Glutamatergic neuron (in vitro differentiated cells): ENCODE results near the gene GATA6. TPM values are rescaled to one million over a fixed set of nuclear protein-coding genes. Genes with fewer than 3 reads are reported as not detected.

Source experiments
- DNase-seq: peaks from one replicate; pipeline ENCODE4 v3.0.0; 2022
- H3K27ac Mint-ChIP-seq: one replicate; pipeline ENCODE4 v1.8.0; 2020; ENCODE audit warnings: mild to moderate bottlenecking, mixed read lengths, inconsistent platforms; ENCODE audit not compliant: unreplicated experiment
- H3K27me3 Mint-ChIP-seq: one replicate; pipeline ENCODE4 v1.8.0; 2020; ENCODE audit warnings: mild to moderate bottlenecking, moderate library complexity, mixed read lengths, inconsistent platforms; ENCODE audit not compliant: unreplicated experiment
- H3K36me3 Mint-ChIP-seq: one replicate; pipeline ENCODE4 v1.8.0; 2020; ENCODE audit warnings: mild to moderate bottlenecking, mixed read lengths, inconsistent platforms; ENCODE audit not compliant: unreplicated experiment
- H3K4me1 Mint-ChIP-seq: one replicate; pipeline ENCODE4 v1.8.0; 2020; ENCODE audit warnings: mild to moderate bottlenecking, low read depth, mixed read lengths, inconsistent platforms; ENCODE audit not compliant: unreplicated experiment
- H3K4me3 Mint-ChIP-seq: one replicate; pipeline ENCODE4 v1.8.0; 2020; ENCODE audit warnings: mild to moderate bottlenecking, mixed read lengths, inconsistent platforms; ENCODE audit not compliant: unreplicated experiment
- H3K9me3 Mint-ChIP-seq: one replicate; pipeline ENCODE4 v1.8.0; 2020; ENCODE audit warnings: mild to moderate bottlenecking, moderate library complexity, mixed read lengths, inconsistent platforms; ENCODE audit not compliant: unreplicated experiment
- CTCF ChIP-seq: fragments of 200-600 bp; sonication (generic); IDR thresholded peaks from one replicate; pipeline ENCODE4 v1.5.0; 2021; ENCODE audit not compliant: partially characterized antibody, unreplicated experiment
- total RNA-seq: library from RNA; stranded (reverse); fragmentation: NEBNext Ultra II Directional; extraction: Animal tissue kit (Norgen Biotek cat#: 25700); gene quantifications from one replicate; pipeline ENCODE4 v1.2.1, GENCODE V29; 2021; ENCODE audit not compliant: unreplicated experiment

The GATA6 gene
- total RNA-seq, 1 donor from 2014 or later, result 0.42 TPM

GRCh38 chr18:22149710-22150109, 19.7 kb upstream of the GATA6 start:
- DNase-seq, result no peak
- TF ChIP-seq CTCF, result no peak
- Mint-ChIP-seq H3K4me1 (no peaks in the 10 kb centered on the region), H3K27me3 (peaks cover 3% of the 10 kb centered on the region), H3K36me3 (no peaks in the 10 kb centered on the region), H3K9me3 (no peaks in the 10 kb centered on the region), H3K27ac (no peak overlapping the region), H3K4me3 (no peak overlapping the region)

- no peak for DNase-seq
- no peak for TF ChIP-seq CTCF
- Mint-ChIP-seq H3K9me3 (no peaks in the 10 kb centered on the region), H3K27ac (no peak overlapping the region), H3K4me1 (no peaks in the 10 kb centered on the region), H3K36me3 (no peaks in the 10 kb centered on the region), H3K4me3 (no peak overlapping the region), H3K27me3 (peaks cover 2% of the 10 kb centered on the region)
These were observed 17.3 kb upstream of the GATA6 start for GRCh38 chr18:22152093-22152492.

DNA sequence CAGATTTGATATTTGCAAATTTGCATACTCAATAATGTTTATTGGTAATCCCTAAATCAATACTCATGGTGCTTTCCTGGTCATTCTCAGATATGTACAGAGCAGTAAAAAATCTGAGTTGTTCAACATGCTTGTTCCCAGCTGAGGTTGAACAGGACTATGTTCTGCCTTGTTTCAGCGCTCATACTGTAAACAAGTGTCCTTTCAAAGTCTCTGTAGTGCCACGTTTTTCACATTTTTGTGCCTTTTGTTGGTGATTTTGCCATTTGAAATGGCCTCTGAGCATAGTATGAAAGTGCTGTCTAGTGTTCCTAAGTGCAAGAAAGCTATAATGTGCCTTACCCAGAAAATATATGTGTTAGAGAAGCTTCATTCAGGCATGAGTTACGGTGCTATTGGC, 16.0 kb upstream of the GATA6 start:
- H3K27me3 Mint-ChIP-seq, result peaks cover 2% of the 10 kb centered on the region
- no peak for TF ChIP-seq CTCF

GRCh38 chr18:22155584-22155983, 13.8 kb upstream of the GATA6 start:
- H3K4me3 Mint-ChIP-seq, result no peak overlapping the region
- H3K27me3 Mint-ChIP-seq, result peaks cover 2% of the 10 kb centered on the region
- no peak for TF ChIP-seq CTCF
- no peaks in the 10 kb centered on the region for H3K36me3 Mint-ChIP-seq
- H3K4me1 Mint-ChIP-seq, result no peaks in the 10 kb centered on the region
- H3K27ac Mint-ChIP-seq, result no peak overlapping the region
- DNase-seq, result no peak
- H3K9me3 Mint-ChIP-seq, result no peaks in the 10 kb centered on the region

More for the DNA sequence above, 16.0 kb upstream of the GATA6 start:
- H3K4me1 Mint-ChIP-seq, result no peaks in the 10 kb centered on the region
- no peaks in the 10 kb centered on the region for H3K36me3 Mint-ChIP-seq
- no peaks in the 10 kb centered on the region for H3K9me3 Mint-ChIP-seq
- no peak for DNase-seq
- H3K27ac Mint-ChIP-seq, result no peak overlapping the region
- no peak overlapping the region for H3K4me3 Mint-ChIP-seq

DNA sequence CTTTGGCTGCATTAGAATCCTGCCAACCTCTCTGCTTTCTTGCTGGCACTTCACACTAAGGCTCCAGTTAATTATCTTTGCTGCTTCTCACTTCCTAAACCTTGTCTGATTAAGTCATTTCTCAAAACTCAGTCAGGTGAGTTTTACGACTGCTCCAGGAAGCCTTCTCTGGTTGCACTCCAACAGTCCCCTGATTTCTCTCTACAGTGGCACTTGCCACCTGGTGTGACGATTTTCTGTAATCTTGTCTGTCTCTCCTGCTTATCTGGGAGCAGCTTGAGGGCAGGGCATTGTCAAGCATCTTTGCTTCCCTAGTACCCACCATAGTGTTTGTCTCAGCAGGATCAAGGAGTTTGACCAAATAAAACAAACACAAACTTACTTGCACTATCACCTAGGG, 10.4 kb upstream of the GATA6 start:
- Mint-ChIP-seq H3K27me3 (peaks cover 3% of the 10 kb centered on the region), H3K27ac (no peak overlapping the region), H3K36me3 (no peaks in the 10 kb centered on the region), H3K4me1 (no peaks in the 10 kb centered on the region), H3K4me3 (no peak overlapping the region), H3K9me3 (no peaks in the 10 kb centered on the region)
- DNase-seq, result no peak
- TF ChIP-seq CTCF, result no peak
